ENCODE data around the gene TSKU. TPM values are rescaled to one million over a fixed set of nuclear protein-coding genes. Genes with fewer than 3 reads are reported as not detected.

Gene TSKU
- total RNA-seq, 1 donor from 2014 or later = 144 TPM

GRCh38 chr11:76802151-76802550 lies 19.0 kb downstream of the TSKU start:
- H3K4me3 ChIP-seq = no peak overlapping the region
- TF ChIP-seq CTCF (IDR thresholded peaks at IDR 0.05) (no peak), POLR2A (IDR thresholded peaks at IDR 0.05) (no peak), POLR2AphosphoS5 (IDR thresholded peaks at IDR 0.05; ENCODE audit: insufficient read depth in 1 of 2, low read depth in 1 of 2) (no peak)
- DNase-seq (ENCODE audit: extremely low spot score in 2 of 2) = peak in 1 of 2 donors; percentile 80
- no peaks in the 10 kb centered on the region for H3K36me3 ChIP-seq
- H3K27me3 ChIP-seq = no peaks in the 10 kb centered on the region
- peaks cover 98% of the 10 kb centered on the region for H3K4me1 ChIP-seq
- intact Hi-C loops (cut with DNase I) = no loop called here
- peak overlapping the region; percentile 84 for H3K27ac ChIP-seq
- H3K9me3 ChIP-seq = no peaks in the 10 kb centered on the region

GRCh38 chr11:76802621-76803020 lies 19.5 kb downstream of the TSKU start:
- intact Hi-C loops (cut with DNase I) = no loop called here

GRCh38 chr11:76803023-76803422 lies 19.9 kb downstream of the TSKU start:
- intact Hi-C loops (cut with DNase I) = no loop called here
- DNase-seq (ENCODE audit: extremely low spot score in 2 of 2) = no peak
- Histone ChIP-seq H3K27me3 (no peaks in the 10 kb centered on the region), H3K27ac (peak overlapping the region; percentile 84), H3K36me3 (no peaks in the 10 kb centered on the region), H3K4me3 (no peak overlapping the region), H3K4me1 (peaks cover 98% of the 10 kb centered on the region), H3K9me3 (no peaks in the 10 kb centered on the region)
- no peak for TF ChIP-seq POLR2A (IDR thresholded peaks at IDR 0.05)
- TF ChIP-seq POLR2AphosphoS5 (IDR thresholded peaks at IDR 0.05; ENCODE audit: insufficient read depth in 1 of 2, low read depth in 1 of 2) = no peak
- TF ChIP-seq CTCF (IDR thresholded peaks at IDR 0.05) = no peak

More at GRCh38 chr11:76802621-76803020, 19.5 kb downstream of the TSKU start:
- peak in 1 of 2 donors; percentile 83 for DNase-seq (ENCODE audit: extremely low spot score in 2 of 2)
- Histone ChIP-seq H3K27ac (peak overlapping the region; percentile 84), H3K27me3 (no peaks in the 10 kb centered on the region), H3K4me1 (peaks cover 98% of the 10 kb centered on the region), H3K4me3 (no peak overlapping the region), H3K36me3 (no peaks in the 10 kb centered on the region), H3K9me3 (no peaks in the 10 kb centered on the region)
- TF ChIP-seq CTCF (IDR thresholded peaks at IDR 0.05) (no peak), POLR2A (IDR thresholded peaks at IDR 0.05) (no peak), POLR2AphosphoS5 (IDR thresholded peaks at IDR 0.05; ENCODE audit: insufficient read depth in 1 of 2, low read depth in 1 of 2) (no peak)

GRCh38 chr11:76803811-76804600 lies 20.9 kb downstream of the TSKU start:
- H3K4me1 ChIP-seq = peaks cover 88% of the 10 kb centered on the region
- DNase-seq (ENCODE audit: extremely low spot score in 2 of 2) = no peak
- intact Hi-C loops (cut with DNase I) = no loop called here
- no peaks in the 10 kb centered on the region for H3K9me3 ChIP-seq
- no peaks in the 10 kb centered on the region for H3K27me3 ChIP-seq
- H3K36me3 ChIP-seq = no peaks in the 10 kb centered on the region
- TF ChIP-seq POLR2AphosphoS5 (IDR thresholded peaks at IDR 0.05; ENCODE audit: insufficient read depth in 1 of 2, low read depth in 1 of 2) (no peak), CTCF (IDR thresholded peaks at IDR 0.05) (no peak), POLR2A (IDR thresholded peaks at IDR 0.05) (no peak)
- peak overlapping the region; percentile 84 for H3K27ac ChIP-seq
- no peak overlapping the region for H3K4me3 ChIP-seq
